Eye (tissue), 1 donor: ENCODE measurements around the gene BCAP31.
"Not testable (repeated sequence)": the region's sequence is repeated elsewhere in the genome, so short reads cannot be mapped to it uniquely, and the experiment has no call there.

Experiments used
- DNase-seq: peaks from one replicate; pipeline ENCODE4 v3.0.0-alpha.2; 2015

BCAP31 gene

DNA sequence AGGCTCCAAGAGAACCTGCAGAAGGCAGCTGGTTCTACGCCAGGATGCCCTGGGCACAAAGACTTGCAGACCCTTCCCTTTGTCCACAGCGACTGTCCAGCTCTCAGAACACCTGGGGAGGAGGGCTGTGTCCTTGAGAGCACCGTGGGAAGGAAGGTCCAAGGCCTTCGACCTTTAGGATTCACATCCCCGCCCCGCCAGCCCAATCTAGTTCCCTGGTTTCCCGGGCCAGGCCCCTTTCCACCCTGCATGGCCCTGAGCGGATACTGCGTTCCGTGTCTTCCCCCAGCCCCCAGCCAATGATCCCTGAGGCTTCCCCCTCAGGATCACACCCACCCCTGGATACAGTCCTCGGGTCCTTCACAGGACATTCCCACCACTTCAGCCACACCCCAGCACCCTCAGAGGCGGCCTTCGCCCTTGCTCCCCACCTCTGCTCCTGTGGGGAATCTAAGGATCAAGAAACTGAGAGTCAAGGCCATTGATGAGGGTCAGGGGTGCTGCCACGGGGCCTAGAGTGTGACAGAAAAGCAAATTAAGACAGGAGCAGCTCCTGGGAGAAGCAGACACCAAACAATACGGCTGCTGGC is 9.6 kb upstream of the BCAP31 start:
- DNase-seq: no peak

DNA sequence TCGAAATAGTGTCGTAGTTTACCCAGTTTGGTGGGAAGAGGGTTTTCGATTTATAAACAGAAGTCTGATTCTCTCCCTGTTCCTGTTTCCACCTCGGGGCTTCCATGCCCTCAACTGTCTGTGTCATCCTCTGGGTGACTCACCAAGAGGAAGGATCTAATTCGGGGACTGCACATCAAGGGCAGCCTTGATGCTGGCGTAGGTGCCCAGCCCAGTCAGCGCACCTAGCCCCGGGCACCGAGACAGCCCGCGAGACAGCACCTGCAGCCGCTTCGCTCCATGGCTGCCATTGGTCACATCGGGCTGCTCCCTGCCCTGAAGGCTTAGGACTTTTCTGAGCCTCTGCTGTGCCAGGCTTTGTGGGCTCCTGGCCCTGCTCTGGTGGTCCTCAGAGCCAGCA is 8.2 kb upstream of the BCAP31 start:
- no peak for DNase-seq

DNA sequence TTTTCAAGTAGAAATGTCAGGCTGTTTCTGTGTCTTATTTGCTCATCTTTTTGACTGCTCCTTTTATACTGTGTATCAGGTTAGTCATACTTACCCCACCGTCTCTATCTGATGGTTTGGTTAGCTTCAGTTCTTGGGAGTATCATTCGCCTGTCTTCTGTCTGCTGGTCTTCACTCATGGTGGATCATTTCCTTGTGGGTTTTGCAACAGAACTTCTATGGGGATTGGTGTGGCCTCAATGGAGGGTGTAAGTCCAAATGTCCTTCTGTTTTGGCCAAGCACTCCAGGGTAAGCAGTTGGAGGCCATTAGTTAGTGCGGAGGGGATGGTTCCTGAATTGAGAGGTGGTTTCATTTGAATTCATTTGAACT is 7.6 kb upstream of the BCAP31 start:
- no peak for DNase-seq

DNA sequence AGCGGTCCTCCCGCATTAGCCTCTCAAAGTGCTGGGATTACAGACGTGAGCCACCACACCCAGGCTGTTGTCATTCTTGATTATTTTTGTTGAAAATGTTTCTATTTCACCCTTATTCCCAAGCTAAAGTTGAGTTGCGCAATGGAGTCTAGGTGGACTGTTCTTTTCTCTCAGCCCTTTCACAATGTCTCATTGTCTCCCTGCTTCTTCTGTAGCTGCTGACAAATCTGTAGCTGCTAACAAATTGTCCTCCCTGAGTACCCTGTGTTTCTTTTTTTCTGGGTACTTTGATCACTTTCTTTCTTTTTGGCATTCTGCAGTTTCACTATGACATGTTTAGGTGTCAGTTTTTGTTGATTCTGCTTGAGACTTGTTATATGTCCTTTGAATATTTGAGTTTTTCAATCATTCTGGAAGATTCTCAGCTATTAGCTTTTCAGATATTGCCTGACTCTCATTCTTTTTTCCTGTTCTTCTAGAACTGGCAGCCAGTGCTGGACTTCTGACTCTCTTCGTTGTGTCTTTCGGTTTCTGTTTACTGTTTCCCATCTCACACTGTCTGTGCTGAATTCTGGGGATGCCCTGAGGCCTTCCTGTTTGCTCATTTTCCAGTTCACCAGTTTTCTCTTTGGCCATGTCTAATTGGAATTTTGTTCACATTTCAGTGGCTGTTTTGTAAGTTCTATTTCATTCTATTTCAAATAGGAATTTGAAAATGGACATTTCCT is 7.1 kb upstream of the BCAP31 start:
- no peak for DNase-seq

DNA sequence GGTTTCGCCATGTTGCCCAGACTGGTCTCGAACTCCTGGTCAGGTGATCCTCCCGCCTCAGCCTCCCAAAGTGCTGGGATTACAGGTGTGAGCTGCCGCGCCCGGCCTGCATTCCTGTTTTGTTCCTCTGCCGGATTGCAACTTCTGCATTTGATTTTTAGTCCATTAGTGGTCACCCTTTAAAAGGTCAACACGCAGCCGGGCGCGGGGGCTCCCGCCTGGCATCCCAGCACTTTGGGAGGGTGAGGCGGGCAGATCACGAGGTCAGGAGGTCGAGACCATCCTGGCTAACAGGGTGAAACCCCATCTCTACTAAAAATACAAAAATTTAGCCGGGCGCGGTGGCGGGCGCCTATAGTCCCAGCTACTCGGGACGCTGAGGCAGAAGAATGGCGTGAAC is 5.9 kb upstream of the BCAP31 start:
- not testable (repeated sequence) for DNase-seq

DNA sequence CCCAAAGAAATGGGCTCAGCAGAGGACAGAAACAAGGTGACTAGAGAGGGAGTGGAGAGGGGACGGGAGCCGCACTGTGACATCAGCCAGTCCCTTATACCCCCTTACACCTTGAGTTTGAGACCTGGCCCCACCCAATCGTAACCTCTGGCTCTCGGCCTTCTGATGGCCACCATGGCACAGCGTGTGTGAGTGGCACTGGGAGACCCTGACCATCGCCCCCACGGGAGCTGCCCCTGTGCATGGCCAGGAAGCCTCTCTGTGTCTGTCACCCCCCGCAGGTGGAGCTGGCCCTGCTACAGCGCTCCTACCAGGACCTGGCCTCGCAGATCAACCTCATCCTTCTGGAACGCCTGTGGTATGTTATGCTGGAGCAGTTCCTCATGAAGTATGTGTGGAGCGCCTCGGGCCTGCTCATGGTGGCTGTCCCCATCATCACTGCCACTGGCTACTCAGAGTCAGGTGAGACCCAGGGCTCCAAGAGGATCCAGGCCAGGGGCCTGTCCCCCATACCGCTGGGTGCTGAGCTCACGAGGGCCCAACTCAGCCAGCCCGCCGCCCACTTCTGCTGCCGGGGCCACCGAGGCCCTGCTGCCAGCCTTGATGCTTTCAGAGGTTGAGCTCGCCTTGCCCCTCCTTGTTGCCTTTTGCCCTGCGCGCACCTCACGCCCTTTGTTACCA is 4.9 kb upstream of the BCAP31 start:
- no peak for DNase-seq

DNA sequence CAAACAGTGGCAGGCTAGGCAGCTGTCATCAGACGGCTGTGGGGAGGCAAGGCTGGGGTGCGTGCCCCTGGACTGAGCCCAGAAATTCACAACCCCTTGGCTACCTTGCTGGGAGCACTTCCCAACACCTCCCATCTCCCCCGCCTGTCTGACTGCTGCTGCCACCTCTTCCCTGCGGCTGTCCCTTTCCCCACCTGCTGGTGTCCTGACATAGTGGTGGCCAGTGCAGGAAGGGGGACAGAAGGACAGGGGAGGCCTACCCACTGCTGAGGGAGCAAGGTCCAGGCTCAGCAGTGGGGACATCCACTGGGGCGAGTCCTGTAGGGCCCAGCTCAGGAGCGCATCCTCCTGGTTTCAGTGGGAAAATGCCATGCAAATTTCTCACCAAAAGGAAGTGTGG is 3.9 kb upstream of the BCAP31 start:
- DNase-seq: no peak

DNA sequence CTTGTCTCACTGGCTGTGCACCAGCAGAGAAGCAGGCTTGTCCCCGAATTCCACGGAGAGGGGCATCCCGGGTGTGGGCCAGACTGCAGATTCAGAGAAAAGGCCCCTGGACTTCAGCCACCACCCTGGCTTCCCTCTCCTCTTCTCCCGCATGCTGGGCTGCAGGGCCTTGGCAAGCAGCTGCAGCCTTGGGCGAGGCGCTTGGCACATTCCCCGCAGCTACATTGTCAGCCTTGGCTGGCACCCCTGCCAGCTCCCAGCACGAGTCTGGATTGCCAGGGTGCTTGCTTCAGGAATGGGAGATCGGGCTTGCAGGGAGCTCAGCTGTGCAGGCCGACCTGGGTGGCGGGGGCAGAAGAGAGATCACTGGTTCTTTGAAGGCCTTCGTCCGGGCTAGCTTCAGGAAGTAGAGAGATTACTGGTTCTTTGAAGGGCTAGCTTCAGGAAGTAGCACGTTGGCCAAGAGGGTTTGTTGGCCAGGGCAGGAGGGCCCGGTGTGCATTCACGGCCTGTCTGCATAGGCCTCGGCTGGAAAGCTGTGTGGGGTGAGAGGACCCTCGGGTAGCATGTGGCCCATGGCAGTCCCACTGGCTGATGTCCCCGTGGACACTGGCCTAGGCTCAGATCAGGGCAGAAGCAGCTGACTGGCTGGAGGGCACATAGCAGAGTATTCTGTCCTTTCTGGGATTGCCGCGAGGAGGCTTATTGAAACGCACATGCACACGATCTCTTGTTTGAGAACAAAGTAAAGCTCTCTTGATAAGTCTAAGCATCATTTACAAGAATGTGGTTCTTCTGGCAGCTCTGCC is 3.1 kb upstream of the BCAP31 start:
- DNase-seq: peak; percentile 40

DNA sequence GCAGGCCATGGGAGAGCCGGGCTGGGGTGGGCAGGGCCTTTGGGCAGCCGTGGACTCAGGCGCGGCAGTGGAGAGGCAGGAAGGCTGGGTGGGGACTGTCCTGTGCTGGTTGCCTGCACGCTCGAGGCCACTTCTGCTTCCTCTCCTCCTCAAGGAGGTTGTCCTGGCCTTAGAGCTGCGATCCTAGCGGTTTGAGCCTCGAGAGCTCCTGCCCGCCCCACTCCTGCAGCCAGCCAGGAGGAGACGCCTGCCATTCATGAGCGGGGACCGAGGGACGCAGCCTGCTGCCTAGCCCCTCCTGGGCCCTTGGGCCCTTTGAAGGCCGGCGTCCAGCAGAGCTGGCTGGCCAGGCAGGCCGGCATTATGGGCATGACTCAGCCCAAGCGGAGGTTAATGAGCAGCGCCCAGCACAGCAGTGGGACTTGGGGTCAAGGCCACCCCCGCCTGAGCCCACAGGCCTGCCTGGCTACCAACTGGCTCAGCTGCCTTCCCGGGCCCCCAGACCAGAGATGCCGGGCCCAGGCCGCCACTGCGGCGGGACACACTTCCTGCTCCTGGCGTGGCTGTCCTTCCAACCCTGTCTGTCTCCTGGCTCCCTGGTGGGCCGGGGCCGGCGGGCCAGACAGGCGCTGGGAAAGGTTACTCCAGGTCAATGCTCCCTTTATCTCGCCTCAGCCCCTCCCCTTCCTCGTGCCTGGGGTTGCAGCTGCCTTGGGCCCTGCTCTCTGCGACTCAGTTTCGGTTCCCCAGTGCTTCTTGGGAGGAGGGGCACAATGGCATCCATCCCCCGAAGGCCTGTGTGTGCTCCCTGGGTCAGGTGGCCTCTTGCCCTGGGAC is 2.3 kb upstream of the BCAP31 start:
- DNase-seq: peak; percentile 85

DNA sequence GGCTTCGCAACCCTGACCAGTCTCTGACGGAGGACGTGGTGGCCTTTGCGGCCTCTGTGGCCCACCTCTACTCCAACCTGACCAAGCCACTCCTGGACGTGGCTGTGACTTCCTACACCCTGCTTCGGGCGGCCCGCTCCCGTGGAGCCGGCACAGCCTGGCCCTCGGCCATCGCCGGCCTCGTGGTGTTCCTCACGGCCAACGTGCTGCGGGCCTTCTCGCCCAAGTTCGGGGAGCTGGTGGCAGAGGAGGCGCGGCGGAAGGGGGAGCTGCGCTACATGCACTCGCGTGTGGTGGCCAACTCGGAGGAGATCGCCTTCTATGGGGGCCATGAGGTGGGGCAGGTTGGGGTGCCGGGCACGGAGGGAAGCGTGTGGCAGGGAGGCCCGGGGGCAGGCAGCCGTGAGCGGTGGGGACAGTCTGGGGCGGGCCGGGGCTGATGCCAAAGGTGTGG is 1.7 kb upstream of the BCAP31 start:
- no peak for DNase-seq

DNA sequence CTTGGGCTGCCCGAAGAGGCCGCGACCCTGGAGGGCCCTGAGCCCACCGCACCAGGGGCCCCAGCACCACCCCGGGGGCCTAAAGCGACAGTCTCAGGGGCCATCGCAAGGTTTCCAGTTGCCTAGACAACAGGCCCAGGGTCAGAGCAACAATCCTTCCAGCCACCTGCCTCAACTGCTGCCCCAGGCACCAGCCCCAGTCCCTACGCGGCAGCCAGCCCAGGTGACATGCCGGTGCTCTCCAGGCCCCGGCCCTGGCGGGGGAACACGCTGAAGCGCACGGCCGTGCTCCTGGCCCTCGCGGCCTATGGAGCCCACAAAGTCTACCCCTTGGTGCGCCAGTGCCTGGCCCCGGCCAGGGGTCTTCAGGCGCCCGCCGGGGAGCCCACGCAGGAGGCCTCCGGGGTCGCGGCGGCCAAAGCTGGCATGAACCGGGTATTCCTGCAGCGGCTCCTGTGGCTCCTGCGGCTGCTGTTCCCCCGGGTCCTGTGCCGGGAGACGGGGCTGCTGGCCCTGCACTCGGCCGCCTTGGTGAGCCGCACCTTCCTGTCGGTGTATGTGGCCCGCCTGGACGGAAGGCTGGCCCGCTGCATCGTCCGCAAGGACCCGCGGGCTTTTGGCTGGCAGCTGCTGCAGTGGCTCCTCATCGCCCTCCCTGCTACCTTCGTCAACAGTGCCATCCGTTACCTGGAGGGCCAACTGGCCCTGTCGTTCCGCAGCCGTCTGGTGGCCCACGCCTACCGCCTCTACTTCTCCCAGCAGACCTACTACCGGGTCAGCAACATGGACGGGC is 1.0 kb upstream of the BCAP31 start:
- DNase-seq: no peak

DNA sequence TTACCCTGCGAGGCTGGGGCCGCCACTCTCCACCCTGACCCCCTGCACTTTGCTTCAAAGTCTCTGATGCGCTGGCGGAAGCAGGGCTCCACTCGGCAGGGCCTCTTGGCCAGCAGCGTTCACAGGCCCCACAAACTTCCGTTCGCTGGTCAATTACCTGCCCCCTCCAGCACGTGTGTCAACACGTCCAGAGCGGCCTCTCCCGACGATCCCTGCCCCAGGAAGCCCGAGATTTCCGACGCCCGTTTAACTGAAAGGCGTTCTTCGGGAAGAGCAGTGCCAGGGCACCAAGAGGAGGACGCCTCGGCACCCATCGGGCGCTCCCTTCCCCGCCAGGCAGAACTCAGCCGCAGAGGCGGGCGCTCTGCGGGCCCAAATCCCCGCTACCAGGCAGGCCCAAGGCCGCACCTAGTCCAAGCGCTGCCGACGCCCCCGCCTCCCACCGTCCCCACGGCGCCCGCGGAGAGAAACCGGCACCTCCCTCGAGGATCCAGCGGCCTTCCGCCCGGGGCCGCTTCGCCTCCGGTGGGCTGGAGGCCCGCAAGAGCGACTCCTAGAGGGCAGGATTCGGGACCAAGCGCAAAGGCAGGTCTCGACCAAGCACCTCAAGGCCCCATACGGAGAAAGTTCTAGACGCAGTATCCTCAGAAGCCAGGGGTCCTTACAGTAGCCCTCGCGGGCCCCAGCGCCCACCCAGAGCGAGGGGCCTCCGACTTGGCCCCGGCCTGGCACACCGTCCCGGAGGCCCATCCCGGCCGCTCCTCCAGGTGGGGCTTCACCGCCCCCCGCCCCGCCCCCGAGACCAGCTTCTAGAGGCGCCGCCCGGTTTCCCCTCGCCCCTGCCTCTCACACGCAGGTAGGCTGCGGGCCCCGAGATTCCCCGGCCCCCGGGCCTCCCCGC is 586 bp downstream of the BCAP31 start:
- peak; percentile 67 for DNase-seq

DNA sequence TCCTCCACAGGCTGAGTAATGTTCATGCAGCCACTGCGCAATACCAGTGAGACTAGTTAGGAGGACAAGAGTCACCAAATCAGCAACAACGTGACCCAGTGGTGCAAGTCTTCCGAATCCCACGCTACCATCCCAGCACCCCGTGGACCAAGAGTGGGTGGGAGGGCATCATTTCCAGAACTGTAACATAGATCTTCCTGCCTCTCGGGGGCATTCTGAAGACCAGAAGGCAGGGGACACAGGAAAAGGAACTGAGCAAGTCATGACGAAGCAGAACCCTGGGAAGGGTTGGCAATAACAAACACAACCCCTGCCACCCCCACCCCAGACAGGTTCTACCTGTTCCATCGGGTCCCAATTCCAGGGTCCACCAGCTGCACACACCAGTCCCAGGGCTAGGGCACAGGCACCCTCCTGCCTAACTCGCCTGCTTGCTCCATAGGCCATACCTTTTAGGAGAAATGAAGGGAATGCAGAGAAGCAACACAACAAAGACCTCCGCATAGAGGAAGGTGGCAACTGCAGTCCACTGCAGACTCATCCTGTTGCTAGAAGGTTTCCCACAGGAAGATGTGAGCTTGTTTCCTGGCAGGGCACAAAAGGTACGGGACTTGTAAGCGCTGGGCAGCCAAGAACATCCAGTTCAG is 1.4 kb downstream of the BCAP31 start:
- no peak for DNase-seq

DNA sequence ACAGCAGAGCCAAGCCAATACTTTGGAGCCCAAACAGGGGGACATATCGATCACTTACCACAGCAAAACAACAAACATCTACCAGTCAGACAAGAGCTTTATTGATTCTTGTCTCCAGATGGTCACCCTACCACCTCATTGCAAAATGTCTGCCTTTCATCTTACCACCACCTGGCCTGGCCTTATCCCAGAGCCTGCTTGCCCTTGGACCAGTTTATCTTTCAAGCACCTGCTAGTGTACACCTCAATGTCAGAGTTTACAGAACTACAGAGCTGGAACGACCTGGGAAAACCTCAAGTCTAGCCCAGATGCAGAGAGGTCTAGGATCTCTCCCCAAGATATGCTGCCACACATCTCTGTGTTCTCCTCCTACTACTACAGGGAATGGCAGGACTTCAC is 4.5 kb downstream of the BCAP31 start:
- no peak for DNase-seq

DNA sequence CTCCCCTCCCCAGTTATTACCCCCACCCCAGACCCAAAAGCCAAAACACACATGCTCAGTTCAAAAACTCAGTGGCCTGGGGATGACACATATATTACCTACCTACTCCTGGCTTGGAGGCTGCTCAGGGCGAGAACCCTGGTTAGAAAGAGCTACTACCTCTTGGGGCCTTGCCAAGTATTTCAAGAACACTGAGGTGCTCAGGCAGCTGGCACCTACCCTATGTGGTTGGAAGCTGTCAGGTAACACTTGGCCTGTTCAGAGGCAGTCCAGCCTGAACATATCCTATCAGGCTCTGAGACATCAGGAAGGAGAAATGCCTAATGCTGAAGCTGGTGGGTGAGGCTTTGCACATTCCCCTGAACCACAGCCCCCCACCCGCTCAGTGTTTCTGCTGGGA is 4.9 kb downstream of the BCAP31 start:
- no peak for DNase-seq

DNA sequence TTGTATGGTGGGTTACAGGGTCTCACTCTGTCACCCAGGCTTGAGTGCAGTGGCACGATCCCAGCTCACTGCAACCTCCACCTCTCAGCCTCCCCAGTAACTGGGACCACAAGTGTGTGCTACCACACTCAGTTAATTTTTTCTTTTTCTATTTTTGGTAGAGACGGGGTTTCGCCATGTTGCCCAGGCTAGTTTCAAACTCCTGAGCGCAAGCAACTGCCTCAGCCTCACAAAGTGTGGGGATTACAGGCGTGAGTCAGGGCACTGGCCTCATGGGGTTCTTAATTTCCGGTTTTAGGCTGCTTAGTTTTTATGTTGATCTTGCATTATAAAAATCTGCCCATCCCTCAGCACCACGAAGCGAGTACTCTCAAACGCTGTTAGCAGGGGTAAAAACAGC is 6.7 kb downstream of the BCAP31 start:
- DNase-seq: no peak

DNA sequence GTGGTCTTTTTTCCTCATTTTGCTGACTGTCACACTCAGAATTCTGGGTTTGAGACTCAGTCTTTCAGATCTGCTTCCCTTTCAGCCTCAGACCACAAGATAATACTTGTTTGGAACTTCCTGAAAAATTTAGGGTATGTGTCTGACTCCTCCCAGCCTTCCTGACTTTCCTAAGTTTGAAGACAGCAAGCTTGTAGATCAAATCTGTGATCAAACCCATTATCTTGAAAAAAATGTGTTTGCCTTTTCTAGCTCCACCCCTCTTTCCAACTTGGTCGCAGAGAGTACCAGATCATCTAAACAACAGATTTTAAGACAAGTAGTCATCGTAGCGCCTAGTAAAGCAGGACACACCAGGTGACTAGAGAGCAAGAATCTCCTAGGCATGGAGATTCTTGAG is 9.9 kb downstream of the BCAP31 start:
- DNase-seq: no peak

DNA sequence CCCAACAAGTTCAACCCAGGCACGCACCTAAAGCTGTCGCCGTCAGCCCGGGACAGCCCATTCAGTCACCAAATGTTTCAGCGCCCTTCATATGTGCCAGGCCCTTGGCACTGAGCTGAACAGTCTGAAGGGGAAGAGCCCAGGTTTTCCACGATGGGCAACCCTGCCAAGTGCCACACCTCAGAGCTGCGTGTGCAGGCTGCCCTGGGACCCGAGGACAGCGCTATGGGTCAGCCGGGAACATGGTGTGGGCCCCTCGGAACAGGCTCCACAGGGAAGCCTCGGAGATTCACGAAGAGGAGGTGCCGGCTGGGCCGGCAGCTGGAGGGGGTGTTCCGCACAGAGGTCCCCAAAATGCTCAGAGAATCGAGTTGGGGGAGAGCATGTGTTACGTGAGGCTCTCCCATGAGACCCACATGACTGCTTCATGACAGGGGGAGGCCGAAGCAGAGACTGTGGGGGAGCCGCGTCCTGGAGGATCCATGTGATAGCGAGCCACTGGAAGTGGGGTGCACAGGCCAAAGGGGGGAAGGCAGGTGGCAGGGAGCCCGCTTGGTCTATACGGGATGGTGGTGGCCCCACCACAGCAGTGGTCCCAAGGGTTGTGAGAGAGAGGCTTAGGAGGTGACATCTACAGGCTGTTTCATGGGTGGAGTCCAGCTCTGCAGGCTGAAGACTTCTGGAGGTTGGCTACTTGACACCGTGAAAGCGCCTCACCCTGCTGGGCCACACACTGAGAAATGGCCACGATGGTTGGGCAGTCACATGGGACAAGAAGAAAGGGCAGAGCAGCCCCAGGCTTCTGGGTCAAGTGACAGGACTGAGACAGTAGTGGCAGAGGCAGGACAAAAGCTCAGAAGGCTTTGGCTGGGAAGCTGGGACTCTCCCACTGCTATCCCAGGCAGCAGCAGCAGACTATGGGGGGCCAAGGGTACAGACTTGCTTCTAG is 14.2 kb downstream of the BCAP31 start:
- DNase-seq: no peak

DNA sequence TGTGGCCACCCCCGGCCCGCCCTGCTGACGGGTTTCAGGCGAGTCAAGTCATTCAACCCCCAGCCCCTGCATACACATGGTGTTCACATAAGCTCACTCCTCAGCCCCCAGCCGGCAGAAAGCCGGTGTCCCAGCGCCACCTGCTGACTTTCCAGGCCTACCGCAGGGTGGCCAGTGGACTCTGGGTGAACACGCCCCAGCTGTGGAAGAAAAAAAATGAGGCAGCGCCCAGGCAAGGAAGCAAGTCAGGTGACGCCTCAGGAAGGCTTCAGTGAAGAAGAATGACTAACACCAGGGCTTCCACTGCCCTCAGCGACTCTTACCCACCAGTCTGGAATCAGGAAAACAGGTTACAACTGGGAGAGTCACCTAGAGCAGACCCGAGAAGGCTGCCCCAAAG is 15.8 kb downstream of the BCAP31 start:
- peak; percentile 79 for DNase-seq
